ENCODE data around the gene RNF6.
"Not testable (repeated sequence)": the region's sequence is repeated elsewhere in the genome, so short reads cannot be mapped to it uniquely, and the experiment has no call there.

The RNF6 gene

GRCh38 chr13:26221721-26222519 lies at the start of gene RNF6:
RNF6 (minus strand) TSS chr13:26222314; CDS start chr13:26219649, 2,665 bp downstream.
- DNase-seq (ENCODE audit: low read depth): peak; percentile 78

GRCh38 chr13:26270707-26271106 lies 48.6 kb upstream of the RNF6 start:
- no peak for DNase-seq (ENCODE audit: low read depth)

- DNase-seq (ENCODE audit: low read depth): no peak
These were observed 44.2 kb upstream of the RNF6 start for GRCh38 chr13:26266311-26266710.

GRCh38 chr13:26262156-26262555 lies 40.0 kb upstream of the RNF6 start:
- DNase-seq (ENCODE audit: low read depth): no peak

GRCh38 chr13:26259634-26260033 lies 37.5 kb upstream of the RNF6 start:
- DNase-seq (ENCODE audit: low read depth): no peak

- DNase-seq (ENCODE audit: low read depth): no peak
These were observed 34.9 kb upstream of the RNF6 start for GRCh38 chr13:26257049-26257448.

GRCh38 chr13:26255691-26256277 lies 33.7 kb upstream of the RNF6 start:
- DNase-seq (ENCODE audit: low read depth): no peak

- DNase-seq (ENCODE audit: low read depth): no peak
These were observed 33.0 kb upstream of the RNF6 start for GRCh38 chr13:26255115-26255514.

GRCh38 chr13:26254583-26255111 lies 32.5 kb upstream of the RNF6 start:
- DNase-seq (ENCODE audit: low read depth): peak; percentile 35

GRCh38 chr13:26253787-26254582 lies 31.9 kb upstream of the RNF6 start, which contains the start of gene CDK8:
CDK8 (plus strand) TSS chr13:26254129; CDS start chr13:26254642, 513 bp downstream.
- peak; percentile 83 for DNase-seq (ENCODE audit: low read depth)

- no peak for DNase-seq (ENCODE audit: low read depth)
These were observed 31.2 kb upstream of the RNF6 start for GRCh38 chr13:26253262-26253786.

GRCh38 chr13:26252006-26252405 lies 29.9 kb upstream of the RNF6 start:
- DNase-seq (ENCODE audit: low read depth): not testable (repeated sequence)

- DNase-seq (ENCODE audit: low read depth): no peak
These were observed 27.4 kb upstream of the RNF6 start for GRCh38 chr13:26249551-26249950.

GRCh38 chr13:26247608-26248007 lies 25.5 kb upstream of the RNF6 start:
- DNase-seq (ENCODE audit: low read depth): no peak

- no peak for DNase-seq (ENCODE audit: low read depth)
These were observed 24.9 kb upstream of the RNF6 start for GRCh38 chr13:26247011-26247410.

- no peak for DNase-seq (ENCODE audit: low read depth)
These were observed 24.0 kb upstream of the RNF6 start for GRCh38 chr13:26246154-26246553.

- no peak for DNase-seq (ENCODE audit: low read depth)
These were observed 14.2 kb upstream of the RNF6 start for GRCh38 chr13:26236296-26236695.

GRCh38 chr13:26230703-26231102 lies 8.6 kb upstream of the RNF6 start:
- no peak for DNase-seq (ENCODE audit: low read depth)

- no peak for DNase-seq (ENCODE audit: low read depth)
These were observed 7.0 kb upstream of the RNF6 start for GRCh38 chr13:26229080-26229615.

GRCh38 chr13:26228096-26228495 lies 6.0 kb upstream of the RNF6 start:
- no peak for DNase-seq (ENCODE audit: low read depth)

GRCh38 chr13:26227166-26227971 lies 5.3 kb upstream of the RNF6 start:
- no peak for DNase-seq (ENCODE audit: low read depth)

Data from stimulated activated CD4-positive, alpha-beta T cell treated with anti-CD3 and anti-CD28 coated beads, Interleukin-2, amount 100 ng/mL, for 4 hours (primary cell).